HG03060 (cell line): Measurements from ENCODE around the gene KLF11.
"Not testable (repeated sequence)": the region's sequence is repeated elsewhere in the genome, so short reads cannot be mapped to it uniquely, and the experiment has no call there.

ENCODE experiments used
- ATAC-seq: cut with Tn5 transposase; IDR thresholded peaks from one replicate; pipeline ENCODE4 v1.9.1; 2021; ENCODE audit warnings: low read depth, moderate number of reproducible peaks; ENCODE audit not compliant: unreplicated experiment

The KLF11 gene

GRCh38 chr2:10080536-10081304 is 37.4 kb downstream of the KLF11 start:
- no peak for ATAC-seq

- ATAC-seq, result no peak
These were observed 39.7 kb downstream of the KLF11 start for GRCh38 chr2:10083046-10083445.

GRCh38 chr2:10083692-10084211 is 40.4 kb downstream of the KLF11 start:
- ATAC-seq, result no peak

GRCh38 chr2:10084223-10084865 is 41.0 kb downstream of the KLF11 start:
- ATAC-seq, result no peak

GRCh38 chr2:10085043-10085667 is 41.8 kb downstream of the KLF11 start:
- no peak for ATAC-seq

GRCh38 chr2:10085668-10086059 is 42.3 kb downstream of the KLF11 start:
- ATAC-seq, result no peak

GRCh38 chr2:10086950-10087349 is 43.6 kb downstream of the KLF11 start:
- ATAC-seq, result no peak

- no peak for ATAC-seq
These were observed 44.0 kb downstream of the KLF11 start for GRCh38 chr2:10087360-10087759.

- ATAC-seq, result no peak
These were observed 46.3 kb downstream of the KLF11 start for GRCh38 chr2:10089565-10090190.

- no peak for ATAC-seq
These were observed 48.0 kb downstream of the KLF11 start for GRCh38 chr2:10091182-10091888.

- ATAC-seq, result not testable (repeated sequence)
These were observed 48.5 kb downstream of the KLF11 start for GRCh38 chr2:10091889-10092244.

- ATAC-seq, result no peak
These were observed 51.0 kb downstream of the KLF11 start for GRCh38 chr2:10094271-10094814.

GRCh38 chr2:10095175-10095574 is 51.8 kb downstream of the KLF11 start:
- ATAC-seq, result no peak

- no peak for ATAC-seq
These were observed 53.3 kb downstream of the KLF11 start for GRCh38 chr2:10096641-10097040.

GRCh38 chr2:10097352-10098148 is 54.2 kb downstream of the KLF11 start:
- ATAC-seq, result no peak

- no peak for ATAC-seq
These were observed 58.1 kb downstream of the KLF11 start for GRCh38 chr2:10101491-10101890.

GRCh38 chr2:10103179-10103578 is 59.8 kb downstream of the KLF11 start:
- ATAC-seq, result no peak
